IMR-90 (cell line): ENCODE results near the gene KAT2A. TPM values are rescaled to one million over a fixed set of nuclear protein-coding genes. Genes with fewer than 3 reads are reported as not detected.

Source experiments
- ATAC-seq: fragments of 200-7000 bp; cut with Tn5 transposase; 2 replicates; pipeline ENCODE4 v1.9.1; 2020; ENCODE audit warnings: low read depth, mild to moderate bottlenecking, moderate library complexity
- BruUV-seq: library from RNA; stranded (reverse); fragments of 400-500 nt; replicated peaks from 2 replicates; lab custom pipeline; 2021; lab: Mats Ljungman, UMichigan
- CTCF ChIA-PET: fragments of 300-600 bp; formaldehyde crosslinking; extraction: SDS; loops from one replicate; lab custom pipeline; 2021; ENCODE audit warnings: antibody characterized with exemption; lab: Yijun Ruan, JAX
- POLR2A ChIA-PET: fragments of 300-600 bp; sonication (Branson Sonifier 250); formaldehyde crosslinking; loops from one replicate; lab custom pipeline; 2022; ENCODE audit warnings: antibody characterized with exemption; ENCODE audit not compliant: unreplicated experiment; lab: Charles Lee
- DNase-seq: peaks from one replicate; pipeline ENCODE4 v3.0.0; 2013
- H2AFZ ChIP-seq: replicated peaks from 2 replicates; pipeline ENCODE3; 2013; ENCODE audit warnings: low read length, mild to moderate bottlenecking; ENCODE audit not compliant: poor library complexity
- H2AK5ac ChIP-seq: 2 replicates; pipeline ENCODE4 v1.6.1; 2013; ENCODE audit warnings: low read depth, low read length, inconsistent platforms
- H2AK9ac ChIP-seq: replicated peaks from 2 replicates; pipeline ENCODE3; 2013; ENCODE audit warnings: mild to moderate bottlenecking, low read depth, low read length, moderate library complexity; ENCODE audit not compliant: poor library complexity
- H2BK120ac ChIP-seq: 2 replicates; pipeline ENCODE4 v1.6.1; 2013; ENCODE audit warnings: low read depth, low read length, inconsistent platforms
- H2BK15ac ChIP-seq: 3 replicates; pipeline ENCODE4 v1.6.1; 2013; ENCODE audit warnings: low read depth, low read length, inconsistent platforms
- H2BK20ac ChIP-seq: 2 replicates; pipeline ENCODE4 v1.6.1; 2013; ENCODE audit warnings: low read depth, mild to moderate bottlenecking, inconsistent platforms, low read length, moderate library complexity
- H2BK5ac ChIP-seq: 2 replicates; pipeline ENCODE4 v1.6.1; 2013; ENCODE audit warnings: mild to moderate bottlenecking, low read depth, low read length, inconsistent platforms; ENCODE audit not compliant: poor library complexity, severe bottlenecking
- H3K14ac ChIP-seq: replicated peaks from 2 replicates; pipeline ENCODE4 v1.6.1; 2013; ENCODE audit warnings: low read depth, low read length, inconsistent platforms
- H3K18ac ChIP-seq: 2 replicates; pipeline ENCODE4 v1.6.1; 2013; ENCODE audit warnings: low read depth, low read length, control low read depth
- H3K23ac ChIP-seq: 2 replicates; pipeline ENCODE4 v1.6.1; 2013; ENCODE audit warnings: low read depth, low read length, inconsistent platforms
- H3K27ac ChIP-seq: 2 replicates; pipeline ENCODE4 v1.5.1; 2013; ENCODE audit warnings: mild to moderate bottlenecking, control low read depth, low read length; ENCODE audit not compliant: insufficient read depth
- H3K27me3 ChIP-seq: 2 replicates; pipeline ENCODE4 v1.6.1; 2013; ENCODE audit warnings: low read length; ENCODE audit not compliant: control insufficient read depth, insufficient read depth
- H3K36me3 ChIP-seq: 2 replicates; pipeline ENCODE4 v1.6.1; 2013; ENCODE audit warnings: low read length, mixed read lengths; ENCODE audit not compliant: control insufficient read depth, insufficient read depth
- H3K4ac ChIP-seq: 2 replicates; pipeline ENCODE4 v1.6.1; 2013; ENCODE audit warnings: low read depth, low read length, inconsistent platforms
- H3K4me1 ChIP-seq: 2 replicates; pipeline ENCODE4 v1.6.1; 2013; ENCODE audit warnings: low read length, mixed read lengths; ENCODE audit not compliant: control insufficient read depth, insufficient read depth
- H3K4me2 ChIP-seq: 2 replicates; pipeline ENCODE4 v1.6.1; 2013; ENCODE audit warnings: low read depth, mild to moderate bottlenecking, control low read depth, low read length, moderate library complexity
- H3K4me3 ChIP-seq: 2 replicates; pipeline ENCODE4 v1.5.1; 2013; ENCODE audit warnings: low read depth, mild to moderate bottlenecking, control low read depth, low read length, moderate library complexity; ENCODE audit not compliant: insufficient read depth
- H3K56ac ChIP-seq: 2 replicates; pipeline ENCODE4 v1.6.1; 2013; ENCODE audit warnings: low read length, inconsistent platforms; ENCODE audit not compliant: insufficient read depth; ENCODE audit errors: extremely low read depth
- H3K79me1 ChIP-seq, 2 experiments: 2 replicates each; pipeline ENCODE4 v1.6.1; 2013; ENCODE audit warnings: low read length in 2 of 2, inconsistent platforms in 1 of 2, low read depth in 1 of 2
- H3K9ac ChIP-seq: 2 replicates; pipeline ENCODE4 v1.6.1; 2013; ENCODE audit warnings: low read depth, low read length, control low read depth
- H3K9me1 ChIP-seq: 2 replicates; pipeline ENCODE4 v1.6.1; 2013; ENCODE audit warnings: low read length, inconsistent platforms; ENCODE audit not compliant: insufficient read depth
- H3K9me3 ChIP-seq: 2 replicates; pipeline ENCODE4 v1.6.1; 2013; ENCODE audit warnings: low read length; ENCODE audit not compliant: control insufficient read depth, insufficient read depth
- H4K20me1 ChIP-seq: 2 replicates; pipeline ENCODE4 v1.6.1; 2013; ENCODE audit warnings: low read length, inconsistent platforms; ENCODE audit not compliant: insufficient read depth
- H4K5ac ChIP-seq: 2 replicates; pipeline ENCODE4 v1.6.1; 2013; ENCODE audit warnings: mild to moderate bottlenecking, low read depth, low read length, control low read depth
- H4K8ac ChIP-seq, 2 experiments: 2 replicates each; pipeline ENCODE4 v1.6.1; 2013; ENCODE audit warnings: low read depth in 2 of 2, low read length in 2 of 2, control low read depth in 1 of 2, inconsistent platforms in 1 of 2
- H4K91ac ChIP-seq: 2 replicates; pipeline ENCODE4 v1.6.1; 2013; ENCODE audit warnings: low read depth, low read length, inconsistent platforms; ENCODE audit not compliant: insufficient read depth
- MAZ ChIP-seq: IDR thresholded peaks from 2 replicates; pipeline ENCODE4 v1.6.1; 2012; ENCODE audit warnings: low read depth, mild to moderate bottlenecking, low read length, improper control_type of control experiment, moderate library complexity, borderline replicate concordance
- SMC3 ChIP-seq: fragments of 150-350 bp; IDR thresholded peaks from 2 replicates; pipeline ENCODE4 v1.6.1; 2016; ENCODE audit warnings: low read depth, mild to moderate bottlenecking, antibody characterized with exemption, low read length, moderate library complexity
- WGBS, 2 experiments: methylation state at CpG; one replicate each; pipeline versions ENCODE4 v1.1.5 to v1.1.7; 2013; ENCODE audit warnings: missing lambda C conversion rate in 2 of 2; ENCODE audit not compliant: insufficient read length in 1 of 2; ENCODE audit errors: extremely low coverage in 2 of 2; 5-methylcytosine and 5-hydroxymethylcytosine counted together
- dilution Hi-C: fragments of 300-500 bp; cut with HindIII; formaldehyde crosslinking; loops from one replicate; pipeline ENCODE4 v1.14.3; 2018; ENCODE audit warnings: low sequenced_read_pairs; ENCODE audit not compliant: unreplicated experiment
- in situ Hi-C: fragments of 300-500 bp; cut with MboI; formaldehyde crosslinking; loops from 3 replicates; pipeline ENCODE4 v1.14.3; 2019; ENCODE audit warnings: low sequenced_read_pairs, inconsistent platforms, mixed read lengths
- intact Hi-C: fragments of 100-400 bp; cut with micrococcal nuclease; formaldehyde crosslinking; loops from 2 replicates; pipeline ENCODE4 v1.10.0; 2022
- polyA plus RNA-seq, 3 experiments: library from polyadenylated mRNA; depleted of rRNA; stranded (reverse); fragments of >200 nt; gene quantifications; 2 replicates each; pipeline ENCODE4 v1.2.3, GENCODE V29; 2012; ENCODE audit warnings: low replicate concordance in 1 of 3
- total RNA-seq: library from RNA; depleted of rRNA; stranded (reverse); fragments of >200 nt; gene quantifications from 2 replicates; pipeline ENCODE4 v1.2.3, GENCODE V29; 2012
- TF ChIP-seq, protein P1 (sequence below): fragments of 150-350 bp; IDR thresholded peaks from 2 replicates; pipeline ENCODE4 v1.6.1; 2017; ENCODE audit warnings: mild to moderate bottlenecking, antibody characterized with exemption, low read length, low read depth
- TF ChIP-seq, protein P2 (sequence below): conservative IDR thresholded peaks from 2 replicates; pipeline ENCODE4 v1.5.1; 2012; ENCODE audit warnings: mild to moderate bottlenecking, low read depth, low read length, improper control_type of control experiment

The KAT2A gene
- total and polyA plus RNA-seq, 2 of the 4 experiments (the other 2 are of a cell fraction): 6.3 to 28.2 TPM

DNA sequence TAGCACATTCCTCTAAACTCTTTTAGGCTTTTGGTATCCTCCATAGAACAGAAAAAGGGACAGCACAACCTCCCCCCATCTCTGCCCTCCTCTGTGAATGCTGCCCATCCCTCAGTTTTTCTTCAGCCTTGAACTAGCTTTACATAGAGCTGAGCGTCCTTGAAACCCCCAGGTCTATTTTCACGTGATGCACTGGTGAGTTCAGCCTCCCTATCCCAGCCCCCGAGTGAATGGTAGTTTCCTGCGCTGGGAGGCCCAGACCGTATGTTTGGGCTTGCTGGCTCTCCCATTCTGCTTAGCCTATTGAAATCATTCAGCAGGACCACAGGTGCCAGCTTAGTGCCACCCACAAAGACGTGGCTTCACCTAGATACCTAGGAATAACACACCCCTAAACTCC is 45.4 kb downstream of the KAT2A start:
- Histone ChIP-seq H3K18ac (no peak overlapping the region), H2BK5ac (no peak overlapping the region), H3K23ac (no peak overlapping the region), H3K4ac (no peak overlapping the region), H2BK15ac (no peak overlapping the region), H3K4me1 (no peaks in the 10 kb centered on the region), H3K14ac (no peak overlapping the region), H2BK20ac (no peak overlapping the region), H3K4me2 (no peak overlapping the region), H4K5ac (no peak overlapping the region), H3K9me1 (no peaks in the 10 kb centered on the region), H2AK5ac (no peak overlapping the region), H3K79me1 (no peaks in the 10 kb centered on the region), H2AK9ac (no peak overlapping the region), H3K9ac (no peak overlapping the region), H3K56ac (no peak overlapping the region), H3K27me3 (peaks cover 74% of the 10 kb centered on the region), H3K4me3 (no peak overlapping the region), H4K8ac (no peak overlapping the region), H4K20me1 (no peaks in the 10 kb centered on the region), H4K91ac (no peak overlapping the region), H2AFZ (no peak overlapping the region), H3K27ac (no peak overlapping the region), H3K9me3 (no peaks in the 10 kb centered on the region), H2BK120ac (no peak overlapping the region), H3K36me3 (no peaks in the 10 kb centered on the region)
- BruUV-seq: no TSS peak
- TF ChIP-seq, protein P1, sequence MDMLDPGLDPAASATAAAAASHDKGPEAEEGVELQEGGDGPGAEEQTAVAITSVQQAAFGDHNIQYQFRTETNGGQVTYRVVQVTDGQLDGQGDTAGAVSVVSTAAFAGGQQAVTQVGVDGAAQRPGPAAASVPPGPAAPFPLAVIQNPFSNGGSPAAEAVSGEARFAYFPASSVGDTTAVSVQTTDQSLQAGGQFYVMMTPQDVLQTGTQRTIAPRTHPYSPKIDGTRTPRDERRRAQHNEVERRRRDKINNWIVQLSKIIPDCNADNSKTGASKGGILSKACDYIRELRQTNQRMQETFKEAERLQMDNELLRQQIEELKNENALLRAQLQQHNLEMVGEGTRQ: no peak
- TF ChIP-seq, protein P2, sequence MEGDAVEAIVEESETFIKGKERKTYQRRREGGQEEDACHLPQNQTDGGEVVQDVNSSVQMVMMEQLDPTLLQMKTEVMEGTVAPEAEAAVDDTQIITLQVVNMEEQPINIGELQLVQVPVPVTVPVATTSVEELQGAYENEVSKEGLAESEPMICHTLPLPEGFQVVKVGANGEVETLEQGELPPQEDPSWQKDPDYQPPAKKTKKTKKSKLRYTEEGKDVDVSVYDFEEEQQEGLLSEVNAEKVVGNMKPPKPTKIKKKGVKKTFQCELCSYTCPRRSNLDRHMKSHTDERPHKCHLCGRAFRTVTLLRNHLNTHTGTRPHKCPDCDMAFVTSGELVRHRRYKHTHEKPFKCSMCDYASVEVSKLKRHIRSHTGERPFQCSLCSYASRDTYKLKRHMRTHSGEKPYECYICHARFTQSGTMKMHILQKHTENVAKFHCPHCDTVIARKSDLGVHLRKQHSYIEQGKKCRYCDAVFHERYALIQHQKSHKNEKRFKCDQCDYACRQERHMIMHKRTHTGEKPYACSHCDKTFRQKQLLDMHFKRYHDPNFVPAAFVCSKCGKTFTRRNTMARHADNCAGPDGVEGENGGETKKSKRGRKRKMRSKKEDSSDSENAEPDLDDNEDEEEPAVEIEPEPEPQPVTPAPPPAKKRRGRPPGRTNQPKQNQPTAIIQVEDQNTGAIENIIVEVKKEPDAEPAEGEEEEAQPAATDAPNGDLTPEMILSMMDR: no peak
- no peak for TF ChIP-seq MAZ
- TF ChIP-seq SMC3: no peak
- dilution Hi-C loops (no loop called here), intact Hi-C loops (no loop called here), in situ Hi-C loops (no loop called here)
- DNase-seq (no peak), ATAC-seq (no peak)
- CTCF ChIA-PET: no interaction called here
- 55% methylated on average over 2 of the region's 6 CpGs; no CpG with 5 or more reads in 1 of the 2 experiments for WGBS, 2 experiments
- POLR2A ChIA-PET: no interaction called here
